Stimulated activated CD4-positive, alpha-beta T cell treated with anti-CD3 and anti-CD28 coated beads, Interleukin-12 subunit alpha, Interleukin-12 subunit beta, amount 100 ng/mL, for 24 hours (primary cell): ENCODE data around the gene ST6GAL1.

Experiments
- DNase-seq, 2 experiments: peaks; one replicate each; pipeline ENCODE4 v3.0.0-alpha.2; 2020; ENCODE audit warnings: low read depth in 2 of 2

Gene ST6GAL1

DNA sequence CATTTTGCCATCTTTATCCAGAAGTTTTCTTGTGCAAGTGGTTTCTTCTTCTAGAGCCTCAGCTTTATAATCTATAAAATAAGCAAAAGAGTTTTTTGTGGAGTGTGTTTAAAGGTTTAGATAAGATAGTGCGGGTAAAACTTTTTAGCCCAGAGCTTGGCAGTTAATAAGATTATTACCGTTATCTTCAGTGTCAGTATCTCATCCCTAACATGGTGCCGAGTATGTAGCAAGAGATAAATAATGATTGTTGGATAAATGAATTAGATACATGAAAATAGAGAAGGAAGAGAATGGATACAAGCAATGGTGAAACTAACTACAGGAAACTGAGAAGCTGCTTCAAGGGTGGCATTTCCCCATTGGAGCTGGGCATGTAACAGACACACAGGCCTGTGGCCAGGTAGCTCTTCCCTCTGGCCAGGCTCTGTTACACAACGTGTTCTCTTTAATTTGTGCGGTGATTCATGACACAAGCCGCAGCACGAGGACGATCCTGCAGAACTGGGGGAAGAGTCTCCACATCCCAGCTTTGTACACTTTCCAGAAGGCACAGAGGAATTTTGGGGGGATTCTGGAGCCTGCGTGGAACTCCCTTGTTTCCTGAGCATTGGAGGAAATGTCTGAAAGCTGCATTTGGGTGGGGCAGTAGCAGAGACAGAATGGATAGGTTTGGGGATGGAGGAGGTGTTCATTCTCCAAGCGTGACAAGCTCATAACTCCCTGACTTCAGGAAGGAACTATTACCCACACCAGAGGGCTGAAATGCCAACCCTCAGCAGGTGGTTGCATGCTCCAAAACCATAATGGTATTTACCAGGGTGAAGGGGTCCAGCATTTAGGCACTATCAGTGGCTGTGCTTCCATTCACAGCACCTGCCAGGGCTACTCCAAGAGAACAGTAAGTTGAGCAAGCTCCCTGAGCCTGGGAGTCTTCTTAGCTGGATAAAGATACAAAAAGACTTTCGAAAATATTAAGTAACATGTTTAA, 14.2 kb upstream of the ST6GAL1 start:
- no peak for DNase-seq

DNA sequence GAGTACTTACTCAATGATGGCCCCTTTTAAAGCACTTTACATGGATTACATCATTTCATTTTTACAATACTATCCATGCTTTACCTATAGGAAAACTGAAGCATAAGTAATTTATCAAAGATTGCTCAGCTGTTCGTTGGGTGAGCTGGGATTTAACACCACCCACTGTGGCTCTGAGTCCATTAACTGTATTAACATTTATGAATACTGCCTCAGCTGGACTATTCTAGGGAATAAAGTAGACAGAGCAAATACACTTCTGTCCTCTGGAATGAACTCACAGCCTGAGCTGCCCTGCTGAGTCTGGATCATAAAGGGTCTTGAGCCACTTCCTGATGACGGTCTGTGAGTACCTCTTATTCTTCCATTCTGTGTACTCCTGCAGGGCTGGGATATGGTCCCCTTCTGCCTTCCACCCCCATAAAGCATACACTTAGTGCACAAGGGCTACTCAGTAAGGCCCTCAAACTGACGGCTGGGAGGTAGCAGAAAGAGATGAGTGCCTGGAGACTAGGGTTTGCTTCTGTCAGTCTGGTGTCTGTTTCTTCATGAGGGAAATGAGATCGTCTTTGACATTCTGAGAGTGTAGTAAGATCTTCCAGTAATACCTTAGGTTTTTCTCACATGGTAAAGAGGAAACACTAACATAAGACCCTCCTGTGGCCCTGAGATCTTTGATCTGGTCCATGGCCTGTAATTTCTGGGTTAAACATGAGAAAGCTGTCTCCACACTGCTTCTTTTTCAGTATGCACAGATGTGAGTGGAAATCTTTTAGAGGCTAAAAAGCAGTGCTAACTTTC, 12.6 kb upstream of the ST6GAL1 start:
- DNase-seq: no peak

DNA sequence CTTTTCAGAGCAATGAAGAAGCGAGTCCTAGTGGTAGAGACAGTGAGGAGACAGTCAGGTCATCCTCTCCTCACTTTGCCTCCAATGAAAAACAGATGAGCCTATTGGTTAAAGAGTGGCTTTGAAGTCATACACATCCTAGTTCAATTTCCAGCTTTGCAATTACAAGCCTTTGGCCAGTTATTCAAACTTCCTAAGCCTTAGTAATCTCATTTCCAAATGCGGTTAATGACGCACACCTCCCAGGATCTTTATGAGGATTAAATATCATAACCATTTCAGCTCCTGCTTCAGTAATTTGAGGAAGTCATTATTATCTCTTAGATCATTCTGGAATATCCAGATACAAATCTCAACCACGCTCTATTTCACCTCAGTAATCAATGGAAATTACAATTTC, 10.0 kb upstream of the ST6GAL1 start:
- DNase-seq: no peak

DNA sequence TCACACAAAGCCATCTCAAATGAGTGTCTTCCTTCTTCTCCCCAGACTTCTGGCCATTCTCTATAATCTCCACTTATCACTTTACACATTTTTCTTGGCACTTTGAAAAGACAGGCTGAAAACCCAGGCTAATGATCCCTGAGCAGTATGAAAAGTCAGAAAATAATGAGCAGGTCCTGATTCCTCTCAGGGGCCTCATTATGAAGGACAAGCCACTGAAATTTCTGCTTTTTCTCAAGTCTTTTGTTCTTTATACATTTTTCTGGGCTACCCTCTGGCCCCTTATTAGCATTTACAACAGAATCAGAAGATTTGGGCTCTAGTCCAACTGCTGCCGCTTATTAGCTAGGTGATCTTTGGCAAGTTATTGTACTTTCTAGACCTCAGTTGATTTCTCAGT, 9.5 kb upstream of the ST6GAL1 start:
- no peak for DNase-seq

DNA sequence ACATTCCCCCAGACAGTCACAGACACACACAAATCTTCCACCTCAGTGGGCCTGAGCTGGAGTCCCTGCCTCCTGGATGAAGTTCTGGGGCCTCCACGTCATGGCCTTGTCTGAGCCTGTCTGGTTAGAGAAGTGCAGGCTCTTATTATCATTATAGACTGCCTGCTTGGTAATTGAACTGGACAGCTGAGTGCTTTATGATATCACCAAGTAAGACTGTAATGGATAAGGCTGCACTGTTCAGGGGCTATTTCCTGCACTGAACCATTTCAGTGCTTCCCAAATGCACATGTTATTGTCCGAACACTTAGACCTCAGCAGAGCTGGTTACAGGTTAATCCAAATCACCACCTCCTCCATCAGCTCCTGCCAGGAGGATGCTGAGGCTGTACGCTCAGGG, 8.7 kb upstream of the ST6GAL1 start:
- no peak for DNase-seq

DNA sequence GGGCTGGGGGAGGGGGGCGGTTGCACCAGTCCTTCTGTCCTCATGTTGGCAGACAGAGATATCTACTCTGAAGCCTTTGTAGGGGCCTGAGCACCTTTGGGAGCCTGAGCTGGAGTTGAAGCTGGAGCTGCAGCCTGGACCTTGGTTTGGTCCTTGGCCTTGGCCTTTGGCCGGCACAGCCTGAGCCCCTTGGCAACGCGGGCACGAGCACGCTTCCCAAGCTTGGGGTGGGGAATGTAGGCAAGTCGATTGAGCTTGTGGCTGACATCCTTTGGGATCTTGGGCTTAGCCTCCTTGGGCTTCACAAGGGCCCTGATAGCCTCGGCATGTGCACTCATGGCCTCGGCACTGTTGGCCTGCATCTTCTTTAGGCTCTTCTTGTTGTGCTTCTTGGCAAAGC, 8.1 kb upstream of the ST6GAL1 start:
- DNase-seq: no peak

DNA sequence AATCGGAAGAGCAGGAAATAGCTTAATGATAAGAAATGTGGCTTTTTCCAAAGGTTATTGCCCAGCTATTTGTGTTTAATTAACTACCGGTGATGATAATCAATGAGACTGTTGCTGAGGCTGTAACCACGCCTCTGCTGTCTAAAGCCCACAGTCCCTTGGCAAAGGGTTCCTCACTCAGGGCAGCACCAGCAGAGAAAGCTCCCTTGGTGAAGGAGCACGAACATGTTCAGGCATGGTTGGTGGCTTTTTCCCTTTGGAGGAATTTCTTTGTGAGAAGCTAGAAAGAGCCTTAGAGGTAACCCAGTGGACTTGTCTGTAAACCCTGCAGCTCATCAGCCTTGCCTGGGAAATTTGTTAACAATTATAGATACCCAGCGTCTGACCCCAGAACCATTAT, 7.5 kb upstream of the ST6GAL1 start:
- DNase-seq: no peak

DNA sequence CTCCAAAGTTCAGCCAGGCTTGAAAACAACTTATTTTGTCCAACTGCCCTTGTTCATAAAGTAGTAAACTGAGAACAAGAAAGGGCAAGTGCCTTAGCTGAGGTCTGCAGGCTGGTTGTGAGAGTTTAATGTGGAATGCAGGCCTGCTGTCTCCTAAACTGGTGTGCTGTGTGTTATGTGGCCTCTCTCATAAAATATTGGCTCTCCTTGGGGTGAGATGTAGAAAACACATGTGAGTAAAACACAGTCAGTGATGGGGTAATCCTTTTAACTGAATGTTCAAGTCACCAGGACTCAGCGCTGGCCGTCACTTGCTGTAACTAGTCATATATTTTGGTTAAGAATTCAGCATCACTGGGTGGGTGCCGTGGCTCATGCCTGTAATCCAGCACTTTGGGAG, 7.1 kb upstream of the ST6GAL1 start:
- DNase-seq: no peak

DNA sequence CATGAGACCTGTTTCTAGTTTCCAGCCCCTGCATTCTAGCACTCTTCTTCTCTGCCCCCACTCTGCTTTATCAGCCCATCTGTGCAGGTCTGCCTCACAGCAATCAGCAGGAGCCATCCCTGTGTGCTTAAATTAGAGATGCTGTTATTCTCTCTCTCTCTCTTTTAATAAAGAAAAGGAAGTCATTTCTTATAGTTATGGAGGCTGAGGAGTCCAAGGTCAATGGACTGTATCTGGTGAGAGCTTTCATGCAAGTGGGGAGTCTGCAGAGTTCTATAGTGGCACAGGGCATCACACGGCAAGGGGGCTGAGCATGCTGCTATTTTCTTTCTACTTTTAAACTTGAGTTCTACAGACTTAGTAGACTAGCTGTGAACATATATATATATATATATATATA, 4.5 kb upstream of the ST6GAL1 start:
- DNase-seq: no peak

DNA sequence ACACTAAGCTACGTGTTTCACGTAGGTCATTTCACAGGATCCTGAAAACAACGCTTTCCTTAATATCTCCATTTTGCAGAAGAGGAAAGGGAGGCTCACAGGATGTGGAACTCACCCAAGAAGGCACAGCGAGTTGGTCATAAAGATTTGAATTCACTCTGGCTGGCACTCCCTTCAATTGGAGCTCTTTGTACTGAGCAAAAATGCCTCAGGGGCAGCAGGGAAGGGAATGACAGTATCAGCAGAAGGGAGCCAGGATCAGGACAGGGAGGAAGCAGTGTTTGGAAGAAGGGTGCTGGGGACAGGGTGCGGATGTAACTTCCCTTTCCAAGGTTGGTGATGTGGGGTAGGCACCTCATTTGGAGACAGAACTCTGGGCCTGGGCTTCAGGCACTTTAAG, 1.1 kb upstream of the ST6GAL1 start:
- DNase-seq: no peak

DNA sequence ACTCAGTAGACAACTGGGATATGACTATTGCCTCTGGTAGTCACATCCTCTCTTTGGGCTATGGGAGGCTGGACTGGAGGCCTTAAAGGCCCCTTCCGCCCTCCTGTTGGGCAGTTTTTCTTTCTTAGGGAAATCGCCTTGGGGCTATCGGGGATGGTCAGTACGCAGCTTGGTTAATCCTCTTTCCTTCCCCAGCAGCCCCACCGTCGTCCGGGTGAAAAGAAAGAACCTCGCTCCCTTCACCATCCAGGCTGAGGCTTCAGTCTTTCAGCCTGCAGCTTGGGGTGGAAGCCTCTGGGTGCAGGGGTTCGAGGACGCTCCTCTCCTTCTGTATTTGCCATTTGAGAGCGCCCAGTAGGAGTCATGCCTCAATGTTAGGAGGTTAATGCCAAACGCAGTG, 641 bp upstream of the ST6GAL1 start:
- DNase-seq: no peak

DNA sequence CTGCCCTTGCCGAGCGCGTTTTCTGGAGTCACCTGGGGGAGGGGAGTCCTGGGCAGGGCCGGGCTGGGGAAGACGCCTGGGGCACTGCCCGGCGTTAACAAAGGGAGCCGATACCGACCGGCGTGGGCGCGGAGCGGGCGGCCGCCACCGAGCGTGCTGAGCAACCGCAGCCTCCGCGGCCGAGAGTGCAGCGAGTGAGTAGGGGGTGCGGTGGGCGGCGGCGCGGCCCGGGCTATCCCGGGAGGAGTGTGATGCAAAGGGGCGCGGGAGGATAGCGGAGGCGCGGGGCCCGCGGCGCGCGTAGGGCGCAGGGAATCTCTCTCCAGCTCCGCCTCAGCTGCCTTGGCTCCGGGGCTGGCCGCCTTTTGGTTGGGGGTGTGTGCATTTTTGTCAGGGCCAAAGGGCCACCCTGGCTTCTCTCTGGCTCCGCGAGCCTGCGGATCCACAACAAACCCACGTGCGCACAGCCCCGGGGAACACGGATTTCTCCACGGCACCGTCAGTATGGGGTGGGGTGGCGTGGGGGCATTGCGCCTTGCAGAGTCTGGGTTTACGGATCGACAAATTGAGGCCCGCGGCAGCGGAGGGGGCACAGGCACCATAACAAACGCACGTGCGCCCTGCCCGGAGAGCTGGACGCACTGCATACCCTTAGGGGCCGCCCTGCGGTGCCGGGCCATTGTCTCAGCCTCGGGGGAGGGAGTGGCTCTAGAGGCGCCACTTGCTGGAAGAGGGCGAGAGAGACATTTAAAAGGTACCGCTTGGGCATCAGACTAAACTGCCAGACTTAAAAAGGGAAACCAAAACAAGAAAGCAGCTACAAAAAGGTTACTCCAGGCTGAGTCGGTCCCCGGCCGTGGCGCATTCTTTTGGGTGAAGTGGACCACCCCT, 560 bp downstream of the ST6GAL1 start:
- peak in 1 of 2 experiments; percentile 42 for DNase-seq

DNA sequence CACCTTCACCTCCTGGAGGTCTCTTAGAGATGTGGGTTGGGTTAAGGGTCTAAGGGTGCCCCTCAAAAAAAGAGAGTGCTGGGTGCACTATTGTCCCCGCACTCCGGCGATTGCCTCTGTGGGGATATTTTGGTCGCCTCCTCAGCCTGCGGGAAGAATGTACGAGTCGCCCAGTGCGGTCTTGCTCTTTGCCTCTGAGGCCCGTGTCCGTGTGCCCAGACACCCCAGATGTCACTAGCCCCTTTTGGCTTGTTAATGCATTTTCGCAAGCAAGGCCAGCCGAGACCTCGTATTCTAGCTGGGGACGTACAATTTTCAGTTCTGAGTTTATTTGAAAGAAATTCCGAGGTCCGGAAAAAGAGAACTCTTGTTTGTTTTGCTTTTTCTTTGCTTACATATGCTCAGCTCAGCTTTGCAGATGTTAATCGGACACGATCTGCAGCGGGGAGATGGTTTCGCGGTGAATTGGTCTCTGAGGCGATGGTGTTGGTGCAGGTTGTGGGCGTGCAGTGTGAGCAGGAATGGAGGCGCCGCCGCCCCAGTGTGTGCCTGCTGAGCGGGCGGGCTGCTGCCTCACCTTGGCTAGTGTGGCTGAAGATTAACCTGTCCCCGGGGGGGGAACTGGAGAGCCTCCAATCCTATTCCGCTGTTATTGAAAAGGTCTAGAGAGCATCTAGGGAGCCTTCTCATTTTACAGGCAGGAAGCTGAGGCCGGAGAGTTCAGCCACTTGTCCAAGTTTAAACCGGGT, 1.4 kb downstream of the ST6GAL1 start:
- DNase-seq: peak; percentile 47 to 70

DNA sequence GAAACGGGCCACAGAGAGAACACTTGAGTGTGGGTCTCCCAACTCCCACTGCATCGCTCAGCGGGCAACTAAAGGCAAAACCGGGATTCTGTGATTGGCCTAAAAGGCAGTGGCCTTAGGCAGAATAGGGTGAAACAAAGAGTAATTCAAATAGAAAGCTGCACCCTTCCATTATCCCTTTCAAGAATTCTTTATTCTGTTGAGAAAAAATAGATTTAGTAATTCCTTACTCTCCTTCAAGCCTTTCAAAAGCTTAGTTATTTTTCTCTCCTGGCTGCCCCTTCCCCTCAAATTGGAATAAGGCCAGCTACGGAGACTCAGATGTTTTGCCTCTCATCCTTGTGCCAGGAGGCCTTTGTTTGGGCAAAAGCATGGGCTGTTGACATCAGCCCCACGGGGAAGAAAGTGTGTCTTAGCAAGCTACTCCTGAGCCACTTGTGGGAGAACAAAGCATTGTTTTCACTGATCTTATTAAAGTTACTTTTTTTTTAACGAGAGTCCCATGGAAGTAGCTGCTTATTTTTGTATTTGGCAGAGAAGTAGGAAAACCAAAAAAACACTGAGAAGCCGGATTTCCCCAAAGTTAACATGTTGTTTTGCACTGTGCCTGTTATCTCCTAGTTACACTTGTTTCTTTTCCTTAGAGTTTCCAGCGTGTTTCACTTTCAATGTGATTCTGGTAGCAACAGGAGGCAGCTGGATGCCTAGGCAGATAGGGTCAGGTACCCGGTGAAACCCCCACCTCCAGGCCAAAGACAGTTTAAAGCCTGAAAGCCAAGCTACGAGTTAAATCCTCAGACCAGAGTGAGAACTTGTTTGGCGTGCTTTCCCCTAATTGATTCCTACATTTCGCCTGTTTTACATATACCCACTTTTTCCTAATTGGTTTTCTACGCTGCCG, 2.2 kb downstream of the ST6GAL1 start:
- DNase-seq: no peak

DNA sequence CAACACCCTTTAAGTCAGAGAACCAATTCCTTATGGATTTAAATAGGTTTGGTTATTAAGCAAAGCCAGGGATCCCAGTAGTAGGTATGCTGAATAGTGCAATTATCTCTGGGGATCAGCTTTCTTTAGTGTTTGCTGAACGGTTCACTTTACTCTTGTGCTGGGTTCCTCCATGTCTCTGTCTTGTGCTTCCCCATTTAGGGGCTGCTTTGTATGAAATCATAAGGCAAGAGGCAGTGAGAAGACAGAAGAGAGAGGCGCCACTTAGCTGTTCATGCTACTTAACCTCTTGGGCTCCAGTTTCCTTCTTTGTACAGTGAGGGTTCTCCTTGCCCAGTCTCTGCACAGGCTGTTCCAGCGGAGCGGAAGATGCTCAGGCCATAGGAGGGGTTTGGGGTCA, 3.5 kb downstream of the ST6GAL1 start:
- no peak for DNase-seq

DNA sequence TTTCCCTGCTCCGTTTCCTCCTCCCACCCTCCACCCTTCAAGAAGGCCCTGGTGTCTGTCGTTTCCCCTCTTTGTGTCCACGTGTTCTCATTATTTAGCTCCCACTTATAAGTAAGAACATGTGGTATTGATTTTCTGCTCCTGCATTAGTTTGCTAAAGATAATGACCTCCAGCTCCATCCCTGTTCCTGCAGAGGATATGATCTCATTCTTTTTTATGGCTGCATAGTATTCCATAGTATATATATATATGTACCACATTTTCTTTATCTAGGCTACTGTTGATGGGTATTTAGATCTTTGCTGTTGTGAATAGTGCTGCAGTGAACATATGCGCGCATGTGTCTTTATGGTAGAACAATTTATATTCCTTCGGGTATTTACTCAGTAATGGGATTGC, 4.8 kb downstream of the ST6GAL1 start:
- no peak for DNase-seq

DNA sequence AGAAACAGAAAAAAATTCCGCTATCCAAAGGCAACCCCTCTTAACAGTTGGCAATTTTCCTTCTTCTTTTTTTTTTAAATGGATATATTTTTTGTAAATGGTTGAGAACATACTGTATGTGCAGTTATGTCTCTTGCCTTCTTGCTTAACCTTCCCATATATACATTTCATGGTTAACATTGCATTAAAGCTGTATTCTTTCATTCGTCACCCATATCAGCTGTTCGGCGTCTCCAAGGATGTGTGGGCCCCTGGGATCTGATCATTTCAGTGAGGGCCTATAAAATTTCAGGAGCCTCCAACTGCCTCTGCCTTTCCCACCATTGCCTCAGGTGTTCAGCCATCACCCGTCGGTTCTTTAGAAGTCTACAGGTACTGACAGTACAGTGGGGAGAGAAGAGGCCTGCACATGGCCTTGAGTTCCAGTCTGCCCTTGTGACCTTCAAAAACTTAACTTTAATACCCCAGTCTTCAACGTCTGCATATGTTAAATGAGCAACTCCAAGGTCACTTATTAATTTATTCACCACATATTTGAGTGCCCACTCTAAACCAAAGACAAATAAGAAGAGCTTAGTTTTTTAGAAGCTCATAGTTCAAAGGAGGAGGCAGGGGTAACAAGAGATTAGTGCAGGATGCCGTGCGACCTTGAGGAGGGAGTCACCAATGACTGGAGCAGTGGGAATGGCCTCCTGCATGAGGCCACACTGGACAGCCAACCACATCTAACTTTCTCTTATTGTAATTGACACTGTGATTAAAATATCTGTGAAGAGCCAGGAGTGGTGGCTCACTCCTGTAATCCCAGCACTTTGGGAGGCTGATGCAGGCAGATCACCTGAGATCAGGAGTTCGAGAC, 6.9 kb downstream of the ST6GAL1 start:
- no peak for DNase-seq

DNA sequence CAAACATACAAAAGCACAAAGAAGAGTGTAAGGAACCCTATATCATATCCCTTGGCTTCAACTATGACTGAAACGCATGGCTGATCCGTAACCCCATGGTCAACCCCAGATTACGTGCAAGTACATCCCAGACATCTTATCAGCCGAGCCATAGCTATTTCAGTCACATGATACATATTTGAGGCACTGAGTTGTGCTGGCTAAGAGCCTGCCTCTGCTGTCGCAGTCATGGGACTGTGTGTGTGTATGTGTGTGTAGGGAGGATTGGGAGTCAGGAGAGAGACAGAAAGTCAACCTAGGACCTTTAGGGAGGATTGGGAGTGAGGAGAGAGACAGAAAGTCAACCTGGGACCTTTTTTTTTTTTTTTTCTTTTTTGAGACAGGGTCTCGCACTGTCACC, 8.4 kb downstream of the ST6GAL1 start:
- DNase-seq: no peak

DNA sequence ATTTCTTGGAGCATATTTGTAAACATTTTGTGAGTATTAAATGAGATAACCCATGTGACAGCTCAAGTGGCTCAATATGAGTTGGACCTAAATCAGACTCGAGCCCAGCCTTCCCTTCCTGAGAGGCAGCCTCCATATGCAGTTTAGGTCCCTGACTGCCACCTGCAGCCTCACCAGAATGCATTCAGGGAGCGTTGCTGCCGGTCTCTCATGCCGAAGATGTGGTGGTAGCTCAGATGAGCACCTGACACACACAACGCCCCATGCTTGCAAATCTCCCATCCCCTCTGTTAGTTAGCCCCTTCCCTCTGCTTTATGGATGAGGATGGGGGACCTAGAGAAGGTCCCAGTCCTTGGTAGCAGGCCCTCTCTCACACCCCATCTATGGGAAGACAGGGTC, 9.2 kb downstream of the ST6GAL1 start:
- DNase-seq: no peak
